Measurements from ENCODE around the gene MAPK11.

The MAPK11 gene

GRCh38 chr22:50248196-50249081, 21.7 kb downstream of the MAPK11 start:
- Histone ChIP-seq H4K20me1 (ENCODE audit: insufficient read depth, low read length) (peaks cover 44% of the 10 kb centered on the region), H3K4me2 (ENCODE audit: insufficient read depth, low read length) (no peak overlapping the region), H3K27ac (ENCODE audit: low read length) (no peak overlapping the region), H2AFZ (ENCODE audit: low read depth, low read length) (no peak overlapping the region), H3K9ac (ENCODE audit: low read depth, low read length) (no peak overlapping the region), H3K27me3 (ENCODE audit: insufficient read depth, low read length, poor library complexity) (no peaks in the 10 kb centered on the region), H3K4me1 (ENCODE audit: insufficient read depth, low read length) (peaks cover 52% of the 10 kb centered on the region), H3K79me2 (ENCODE audit: insufficient read depth, low read length) (peaks cover 55% of the 10 kb centered on the region), H3K36me3 (ENCODE audit: insufficient read depth, low read length) (peaks cover 49% of the 10 kb centered on the region), H3K4me3 (ENCODE audit: low read depth in 1 of 2, low read length in 2 of 2) (no peak overlapping the region), H3K9me3 (ENCODE audit: insufficient read depth, low read length, severe bottlenecking) (no peaks in the 10 kb centered on the region)
- ATAC-seq (ENCODE audit: insufficient read depth, low read depth), result no peak
- DNase-seq, result no peak
- TF ChIP-seq EZH2 (IDR thresholded peaks at IDR 0.05; ENCODE audit: borderline replicate concordance, low read depth, low read length, severe bottlenecking), result no peak
- TF ChIP-seq, protein P1, sequence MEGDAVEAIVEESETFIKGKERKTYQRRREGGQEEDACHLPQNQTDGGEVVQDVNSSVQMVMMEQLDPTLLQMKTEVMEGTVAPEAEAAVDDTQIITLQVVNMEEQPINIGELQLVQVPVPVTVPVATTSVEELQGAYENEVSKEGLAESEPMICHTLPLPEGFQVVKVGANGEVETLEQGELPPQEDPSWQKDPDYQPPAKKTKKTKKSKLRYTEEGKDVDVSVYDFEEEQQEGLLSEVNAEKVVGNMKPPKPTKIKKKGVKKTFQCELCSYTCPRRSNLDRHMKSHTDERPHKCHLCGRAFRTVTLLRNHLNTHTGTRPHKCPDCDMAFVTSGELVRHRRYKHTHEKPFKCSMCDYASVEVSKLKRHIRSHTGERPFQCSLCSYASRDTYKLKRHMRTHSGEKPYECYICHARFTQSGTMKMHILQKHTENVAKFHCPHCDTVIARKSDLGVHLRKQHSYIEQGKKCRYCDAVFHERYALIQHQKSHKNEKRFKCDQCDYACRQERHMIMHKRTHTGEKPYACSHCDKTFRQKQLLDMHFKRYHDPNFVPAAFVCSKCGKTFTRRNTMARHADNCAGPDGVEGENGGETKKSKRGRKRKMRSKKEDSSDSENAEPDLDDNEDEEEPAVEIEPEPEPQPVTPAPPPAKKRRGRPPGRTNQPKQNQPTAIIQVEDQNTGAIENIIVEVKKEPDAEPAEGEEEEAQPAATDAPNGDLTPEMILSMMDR (IDR thresholded peaks at IDR 0.05; ENCODE audit: borderline replicate concordance, extremely low read depth, low read length, poor library complexity, severe bottlenecking), result no peak

GRCh38 chr22:50247748-50248147, 22.4 kb downstream of the MAPK11 start:
- Histone ChIP-seq H3K79me2 (ENCODE audit: insufficient read depth, low read length) (peaks cover 61% of the 10 kb centered on the region), H3K9ac (ENCODE audit: low read depth, low read length) (no peak overlapping the region), H3K4me1 (ENCODE audit: insufficient read depth, low read length) (peaks cover 59% of the 10 kb centered on the region), H3K4me2 (ENCODE audit: insufficient read depth, low read length) (no peak overlapping the region), H3K4me3 (ENCODE audit: low read depth in 1 of 2, low read length in 2 of 2) (no peak overlapping the region), H3K9me3 (ENCODE audit: insufficient read depth, low read length, severe bottlenecking) (no peaks in the 10 kb centered on the region), H4K20me1 (ENCODE audit: insufficient read depth, low read length) (peaks cover 47% of the 10 kb centered on the region), H3K36me3 (ENCODE audit: insufficient read depth, low read length) (peaks cover 49% of the 10 kb centered on the region), H3K27me3 (ENCODE audit: insufficient read depth, low read length, poor library complexity) (no peaks in the 10 kb centered on the region), H3K27ac (ENCODE audit: low read length) (no peak overlapping the region), H2AFZ (ENCODE audit: low read depth, low read length) (no peak overlapping the region)
- no peak for ATAC-seq (ENCODE audit: insufficient read depth, low read depth)
- TF ChIP-seq, protein P1 (IDR thresholded peaks at IDR 0.05; ENCODE audit: borderline replicate concordance, extremely low read depth, low read length, poor library complexity, severe bottlenecking), result no peak
- no peak for TF ChIP-seq EZH2 (IDR thresholded peaks at IDR 0.05; ENCODE audit: borderline replicate concordance, low read depth, low read length, severe bottlenecking)
- no peak for DNase-seq

GRCh38 chr22:50246242-50247175, 23.7 kb downstream of the MAPK11 start:
- TF ChIP-seq, protein P1 (IDR thresholded peaks at IDR 0.05; ENCODE audit: borderline replicate concordance, extremely low read depth, low read length, poor library complexity, severe bottlenecking), result peak; percentile 39
- TF ChIP-seq EZH2 (IDR thresholded peaks at IDR 0.05; ENCODE audit: borderline replicate concordance, low read depth, low read length, severe bottlenecking), result no peak
- Histone ChIP-seq H4K20me1 (ENCODE audit: insufficient read depth, low read length) (peaks cover 54% of the 10 kb centered on the region), H2AFZ (ENCODE audit: low read depth, low read length) (no peak overlapping the region), H3K27me3 (ENCODE audit: insufficient read depth, low read length, poor library complexity) (no peaks in the 10 kb centered on the region), H3K4me2 (ENCODE audit: insufficient read depth, low read length) (peak overlapping the region; percentile 98), H3K4me1 (ENCODE audit: insufficient read depth, low read length) (peaks cover 65% of the 10 kb centered on the region), H3K79me2 (ENCODE audit: insufficient read depth, low read length) (peaks cover 74% of the 10 kb centered on the region), H3K36me3 (ENCODE audit: insufficient read depth, low read length) (peaks cover 49% of the 10 kb centered on the region), H3K27ac (ENCODE audit: low read length) (no peak overlapping the region; the same call in 1 of the 2 replicates), H3K9ac (ENCODE audit: low read depth, low read length) (peak overlapping the region; percentile 87; the same call in 1 of the 2 replicates), H3K4me3 (ENCODE audit: low read depth in 1 of 2, low read length in 2 of 2) (peak overlapping the region in 1 of 2 experiments; percentile 99; a peak in 2 of 4 replicates), H3K9me3 (ENCODE audit: insufficient read depth, low read length, severe bottlenecking) (no peaks in the 10 kb centered on the region)
- DNase-seq, result no peak
- no peak for ATAC-seq (ENCODE audit: insufficient read depth, low read depth)

Measured in DND-41 (cell line).